Mesendoderm (in vitro differentiated cells): ENCODE data around the gene PDCD2L.

ENCODE experiments used
- DNase-seq: peaks from one replicate; pipeline ENCODE4 v3.0.0; 2013
- H2AK5ac ChIP-seq: 2 replicates; pipeline ENCODE4 v1.6.1; 2013; ENCODE audit warnings: low read length, inconsistent platforms
- H2BK120ac ChIP-seq: 2 replicates; pipeline ENCODE4 v1.6.1; 2013; ENCODE audit warnings: low read depth, mild to moderate bottlenecking, low read length, moderate library complexity, mixed read lengths
- H2BK15ac ChIP-seq: replicated peaks from 2 replicates; pipeline ENCODE4 v1.6.1; 2013; ENCODE audit warnings: low read depth, mild to moderate bottlenecking, moderate library complexity
- H2BK5ac ChIP-seq: 2 replicates; pipeline ENCODE4 v1.6.1; 2013; ENCODE audit warnings: low read length, inconsistent platforms
- H3K18ac ChIP-seq: 2 replicates; pipeline ENCODE4 v1.6.1; 2013; ENCODE audit warnings: mild to moderate bottlenecking, low read length, mixed read lengths
- H3K23ac ChIP-seq: one replicate; pipeline ENCODE4 v1.6.1; 2013; ENCODE audit warnings: low read length
- H3K27ac ChIP-seq: 2 replicates; pipeline ENCODE4 v1.5.1; 2013; ENCODE audit warnings: low read depth, mild to moderate bottlenecking, inconsistent platforms, low read length, moderate library complexity
- H3K27me3 ChIP-seq: 2 replicates; pipeline ENCODE4 v1.6.1; 2013; ENCODE audit warnings: low read length, control low read depth, mild to moderate bottlenecking, inconsistent platforms; ENCODE audit not compliant: insufficient read depth, poor library complexity
- H3K36me3 ChIP-seq: 2 replicates; pipeline ENCODE4 v1.6.1; 2013; ENCODE audit warnings: low read length, inconsistent platforms; ENCODE audit not compliant: control insufficient read depth, insufficient read depth
- H3K4ac ChIP-seq: one replicate; pipeline ENCODE4 v1.6.1; 2013; ENCODE audit warnings: low read depth, mild to moderate bottlenecking, low read length, moderate library complexity
- H3K4me1 ChIP-seq: 2 replicates; pipeline ENCODE4 v1.6.1; 2013; ENCODE audit warnings: low read depth, low read length, inconsistent platforms; ENCODE audit not compliant: control insufficient read depth
- H3K4me2 ChIP-seq: 2 replicates; pipeline ENCODE4 v1.6.1; 2013; ENCODE audit warnings: low read length
- H3K4me3 ChIP-seq: 2 replicates; pipeline ENCODE4 v1.5.1; 2013; ENCODE audit warnings: mild to moderate bottlenecking, low read length
- H3K56ac ChIP-seq: one replicate; pipeline ENCODE4 v1.6.1; 2013; ENCODE audit warnings: low read length
- H3K79me1 ChIP-seq: 2 replicates; pipeline ENCODE4 v1.6.1; 2013; ENCODE audit warnings: low read length, inconsistent platforms
- H3K79me2 ChIP-seq: 2 replicates; pipeline ENCODE4 v1.6.1; 2013; ENCODE audit warnings: mild to moderate bottlenecking, low read length; ENCODE audit not compliant: control insufficient read depth, insufficient read depth
- H3K9ac ChIP-seq: 2 replicates; pipeline ENCODE4 v1.6.1; 2013; ENCODE audit warnings: low read length, inconsistent platforms
- H4K5ac ChIP-seq: one replicate; pipeline ENCODE4 v1.6.1; 2013; ENCODE audit warnings: low read length
- H4K8ac ChIP-seq: one replicate; pipeline ENCODE4 v1.6.1; 2013; ENCODE audit warnings: low read depth, mild to moderate bottlenecking, control low read depth, low read length, moderate library complexity
- WGBS: extraction: QIAGEN DNeasy Blood & Tissue Kit; methylation state at CpG from one replicate; pipeline ENCODE4 v1.1.7; 2013; ENCODE audit warnings: low lambda C conversion rate, missing lambda C conversion rate; ENCODE audit not compliant: insufficient coverage; ENCODE audit errors: extremely low coverage; 5-methylcytosine and 5-hydroxymethylcytosine counted together

PDCD2L gene

DNA sequence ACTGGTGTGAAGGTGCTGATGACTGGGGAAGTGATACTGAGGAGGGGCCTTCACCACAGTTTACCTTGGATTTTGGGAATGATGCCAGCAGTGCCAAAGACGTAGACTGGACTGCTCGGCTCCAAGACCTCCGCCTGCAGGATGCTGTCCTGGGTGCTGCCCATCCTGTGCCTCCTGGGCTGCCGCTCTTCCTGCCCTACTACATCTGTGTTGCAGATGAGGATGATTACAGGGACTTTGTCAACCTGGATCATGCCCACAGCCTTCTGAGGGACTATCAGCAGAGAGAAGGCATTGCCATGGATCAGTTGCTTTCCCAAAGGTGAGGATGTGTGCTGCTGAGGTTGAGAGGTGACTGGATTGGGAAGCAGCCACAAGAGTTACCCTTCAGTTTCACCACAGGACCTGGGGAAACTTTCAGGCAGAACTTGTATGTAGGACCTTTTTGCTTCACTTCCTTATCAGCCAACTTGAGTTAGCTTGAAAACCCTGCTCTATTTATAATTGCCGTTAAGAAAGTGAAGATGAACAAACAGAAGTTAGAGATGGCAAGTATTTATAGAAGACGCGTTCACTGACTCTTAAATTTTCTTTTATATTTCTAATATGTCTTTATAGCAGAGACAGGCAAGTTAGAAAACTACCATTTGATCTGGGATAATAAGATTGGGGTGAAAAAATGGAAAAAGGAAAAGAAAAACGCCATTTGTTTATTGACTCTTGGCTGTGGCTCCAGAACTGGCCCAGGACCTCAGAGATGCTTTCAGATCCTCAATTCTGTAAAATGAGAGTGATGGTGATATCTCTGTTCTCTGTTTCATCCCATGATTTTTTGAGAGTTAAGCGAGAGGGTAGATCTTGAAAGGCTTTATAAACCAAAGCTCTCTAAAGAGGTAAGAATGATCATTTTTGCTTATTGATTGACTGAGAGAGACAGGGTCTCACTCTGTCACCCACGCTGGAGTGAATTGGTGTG is 5.3 kb downstream of the PDCD2L start:
- H3K27ac ChIP-seq = no peak overlapping the region

DNA sequence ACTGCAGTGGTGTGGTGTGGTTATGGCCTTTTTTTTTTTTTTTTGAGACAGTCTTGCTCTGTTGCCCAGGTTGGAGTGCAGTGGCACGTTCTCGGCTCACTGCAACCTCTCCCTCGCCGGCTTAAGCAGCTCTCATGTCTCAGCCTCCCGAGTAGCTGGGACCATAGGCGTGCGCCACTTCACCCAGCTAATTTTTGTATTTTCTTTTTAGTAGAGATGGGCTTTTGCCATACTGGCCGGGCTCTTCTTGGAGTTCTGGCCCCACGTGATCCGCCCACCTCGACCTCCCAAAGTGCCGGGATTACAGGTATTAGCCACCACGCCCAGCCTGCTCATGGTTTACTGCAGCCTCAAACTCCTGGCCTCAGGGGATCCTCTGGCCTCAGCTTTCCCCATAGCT is 7.0 kb downstream of the PDCD2L start:
- Histone ChIP-seq H3K56ac (no peak overlapping the region), H3K79me1 (peaks cover 1% of the 10 kb centered on the region), H3K18ac (no peak overlapping the region), H3K27me3 (no peaks in the 10 kb centered on the region), H4K5ac (no peak overlapping the region), H2BK15ac (no peak overlapping the region), H2AK5ac (no peak overlapping the region), H3K23ac (no peak overlapping the region), H3K79me2 (peaks cover 2% of the 10 kb centered on the region), H4K8ac (no peak overlapping the region), H3K36me3 (peaks cover 5% of the 10 kb centered on the region), H3K9ac (no peak overlapping the region), H3K4me2 (no peak overlapping the region), H3K4me1 (no peaks in the 10 kb centered on the region), H3K27ac (no peak overlapping the region), H3K4me3 (no peak overlapping the region), H2BK120ac (no peak overlapping the region), H2BK5ac (no peak overlapping the region), H3K4ac (no peak overlapping the region)
- DNase-seq = no peak
- no CpG with 5 or more reads among the region's 13 CpGs for WGBS

More for the DNA sequence above, 5.3 kb downstream of the PDCD2L start:
- H3K4me1 ChIP-seq = no peaks in the 10 kb centered on the region
- no peak overlapping the region for H3K4ac ChIP-seq
- H4K8ac ChIP-seq = no peak overlapping the region
- H3K23ac ChIP-seq = no peak overlapping the region
- no peak overlapping the region for H3K9ac ChIP-seq
- H2AK5ac ChIP-seq = no peak overlapping the region
- DNase-seq = no peak
- peaks cover 3% of the 10 kb centered on the region for H3K36me3 ChIP-seq
- no peak overlapping the region for H2BK15ac ChIP-seq
- no CpG with 5 or more reads among the region's 10 CpGs for WGBS
- peaks cover 8% of the 10 kb centered on the region for H3K79me2 ChIP-seq
- H3K18ac ChIP-seq = no peak overlapping the region
- H4K5ac ChIP-seq = no peak overlapping the region
- H3K56ac ChIP-seq = no peak overlapping the region
- no peak overlapping the region for H2BK120ac ChIP-seq
- peaks cover 1% of the 10 kb centered on the region for H3K79me1 ChIP-seq
- H3K4me3 ChIP-seq = no peak overlapping the region
- no peak overlapping the region for H3K4me2 ChIP-seq
- no peaks in the 10 kb centered on the region for H3K27me3 ChIP-seq
- H2BK5ac ChIP-seq = no peak overlapping the region

DNA sequence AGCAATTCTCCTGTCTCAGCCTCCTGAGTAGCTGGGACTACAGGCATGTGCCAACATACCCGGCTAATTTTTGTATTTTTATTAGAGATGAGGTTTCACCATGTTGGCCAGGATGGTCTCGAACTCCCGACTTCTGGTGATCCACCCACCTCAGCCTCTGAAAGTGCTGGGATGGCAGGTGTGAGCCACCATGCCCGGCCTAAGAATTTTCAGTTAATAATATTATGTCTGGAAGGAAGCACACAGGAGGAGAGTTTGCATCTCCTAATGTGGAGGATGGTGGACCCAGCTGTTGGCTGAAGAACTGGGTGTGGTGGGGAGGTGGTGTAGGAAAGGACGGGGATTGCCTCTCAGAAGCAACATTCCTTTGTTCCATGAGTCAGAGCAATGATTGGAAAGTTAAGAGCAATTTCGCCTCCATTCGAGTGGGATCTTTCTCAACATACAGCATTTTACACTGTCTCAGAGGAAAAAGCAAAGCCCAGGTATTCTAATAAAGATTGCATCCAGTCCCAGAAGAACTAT is 11.9 kb downstream of the PDCD2L start:
- H3K27ac ChIP-seq = no peak overlapping the region
- H2AK5ac ChIP-seq = no peak overlapping the region
- no peak overlapping the region for H3K56ac ChIP-seq
- no peak overlapping the region for H2BK120ac ChIP-seq
- no peak overlapping the region for H3K18ac ChIP-seq
- no peak overlapping the region for H2BK5ac ChIP-seq
- no peaks in the 10 kb centered on the region for H3K4me1 ChIP-seq
- H4K8ac ChIP-seq = no peak overlapping the region
- WGBS = no CpG with 5 or more reads among the region's 7 CpGs
- H3K23ac ChIP-seq = no peak overlapping the region
- H4K5ac ChIP-seq = no peak overlapping the region
- no peak overlapping the region for H3K9ac ChIP-seq
- H3K79me2 ChIP-seq = no peaks in the 10 kb centered on the region
- H3K79me1 ChIP-seq = peaks cover 5% of the 10 kb centered on the region
- H2BK15ac ChIP-seq = no peak overlapping the region
- H3K36me3 ChIP-seq = peaks cover 3% of the 10 kb centered on the region
- no peak overlapping the region for H3K4me2 ChIP-seq
- H3K4me3 ChIP-seq = no peak overlapping the region
- DNase-seq = no peak
- no peaks in the 10 kb centered on the region for H3K27me3 ChIP-seq
- H3K4ac ChIP-seq = no peak overlapping the region

DNA sequence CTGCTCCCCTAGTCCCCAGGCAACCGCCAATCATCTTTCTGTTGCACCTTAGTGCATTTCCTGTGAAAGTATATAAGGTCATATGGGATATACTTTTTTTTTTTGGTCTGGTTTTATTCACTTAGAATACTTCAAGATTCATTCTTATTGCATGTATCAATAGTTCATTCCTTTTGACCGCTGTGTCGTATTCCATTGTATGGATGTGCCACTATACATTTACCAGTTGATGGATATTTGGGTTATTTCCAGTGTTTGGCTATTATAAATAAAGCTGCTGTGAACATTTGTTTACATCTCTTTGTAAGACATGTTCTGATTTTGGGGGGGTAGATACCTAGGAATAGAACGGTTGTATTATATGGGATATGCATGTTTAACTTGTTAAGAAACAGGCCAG is 14.1 kb downstream of the PDCD2L start:
- H2AK5ac ChIP-seq = no peak overlapping the region
- peaks cover 6% of the 10 kb centered on the region for H3K79me1 ChIP-seq
- no peak overlapping the region for H2BK120ac ChIP-seq
- H2BK5ac ChIP-seq = no peak overlapping the region
- H2BK15ac ChIP-seq = no peak overlapping the region
- no CpG with 5 or more reads among the region's 4 CpGs for WGBS
- DNase-seq = no peak
- H3K18ac ChIP-seq = no peak overlapping the region
- H3K23ac ChIP-seq = no peak overlapping the region
- no peak overlapping the region for H4K5ac ChIP-seq
- peaks cover 3% of the 10 kb centered on the region for H3K36me3 ChIP-seq
- H3K27ac ChIP-seq = no peak overlapping the region
- no peak overlapping the region for H4K8ac ChIP-seq
- no peaks in the 10 kb centered on the region for H3K27me3 ChIP-seq
- H3K9ac ChIP-seq = no peak overlapping the region
- H3K4me1 ChIP-seq = no peaks in the 10 kb centered on the region
- no peak overlapping the region for H3K4ac ChIP-seq
- H3K56ac ChIP-seq = no peak overlapping the region
- H3K4me2 ChIP-seq = no peak overlapping the region
- no peak overlapping the region for H3K4me3 ChIP-seq
- H3K79me2 ChIP-seq = no peaks in the 10 kb centered on the region

DNA sequence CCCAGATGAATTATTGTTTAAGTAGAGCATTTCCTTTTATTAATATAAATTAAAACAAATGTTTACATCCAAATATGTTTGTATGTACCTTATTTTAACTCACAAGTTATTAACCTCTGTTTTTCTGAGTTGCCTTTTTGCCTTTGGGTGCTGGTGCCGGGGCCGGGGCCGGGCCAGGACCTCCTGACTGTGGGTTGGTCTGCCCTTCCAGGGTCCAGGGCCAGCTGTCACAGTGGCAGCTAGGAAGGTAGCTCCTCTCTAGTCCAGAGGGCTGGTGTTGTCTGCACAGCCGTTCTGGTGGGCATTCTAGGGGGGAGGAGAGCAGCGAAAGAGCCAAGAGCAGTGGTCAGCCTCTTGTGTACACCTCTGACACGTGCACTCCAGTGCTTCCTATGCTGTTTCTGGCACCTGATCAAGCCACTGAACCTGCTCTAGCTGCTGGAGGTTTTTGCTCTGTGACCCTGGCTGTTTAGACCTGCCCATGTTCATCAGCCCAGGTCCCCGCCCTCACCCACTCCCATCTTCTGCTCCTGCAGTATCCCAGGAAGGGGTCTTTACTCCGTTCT is 22.0 kb downstream of the PDCD2L start:
- no CpG with 5 or more reads among the region's 8 CpGs for WGBS
- no peak overlapping the region for H3K18ac ChIP-seq
- H3K4me1 ChIP-seq = no peaks in the 10 kb centered on the region
- no peak overlapping the region for H2BK15ac ChIP-seq
- no peak overlapping the region for H4K5ac ChIP-seq
- H3K23ac ChIP-seq = no peak overlapping the region
- no peak overlapping the region for H2BK120ac ChIP-seq
- H3K4me2 ChIP-seq = no peak overlapping the region
- no peak overlapping the region for H3K4ac ChIP-seq
- H3K56ac ChIP-seq = no peak overlapping the region
- no peak overlapping the region for H4K8ac ChIP-seq
- DNase-seq = no peak
- H3K27ac ChIP-seq = no peak overlapping the region
- H3K4me3 ChIP-seq = no peak overlapping the region
- H2AK5ac ChIP-seq = no peak overlapping the region
- H3K9ac ChIP-seq = no peak overlapping the region
- no peaks in the 10 kb centered on the region for H3K27me3 ChIP-seq
- H3K36me3 ChIP-seq = no peaks in the 10 kb centered on the region
- H3K79me1 ChIP-seq = peaks cover 2% of the 10 kb centered on the region
- H2BK5ac ChIP-seq = no peak overlapping the region
- H3K79me2 ChIP-seq = peaks cover 27% of the 10 kb centered on the region
